K562 (cell line): ENCODE data around the gene CMTR1. TPM values are rescaled to one million over a fixed set of nuclear protein-coding genes. Genes with fewer than 3 reads are reported as not detected.

ENCODE experiments used
- ARID2 ChIP-seq: fragments of 450-650 bp; IDR thresholded peaks from 2 replicates; pipeline ENCODE4 v1.6.1; 2017; ENCODE audit warnings: antibody characterized with exemption, mild to moderate bottlenecking
- ARID4B ChIP-seq: sonication (generic); formaldehyde crosslinking; IDR thresholded peaks from 2 replicates; pipeline ENCODE4 v1.8.0; 2022; ENCODE audit warnings: mild to moderate bottlenecking, missing genetic modification reagents
- CBFA2T3 ChIP-seq: fragments of 450-650 bp; IDR thresholded peaks from 2 replicates; pipeline ENCODE4 v1.6.1; 2017
- CBFB ChIP-seq: sonication (generic); formaldehyde crosslinking; IDR thresholded peaks from 2 replicates; pipeline ENCODE4 v1.4.0; 2020; ENCODE audit warnings: mild to moderate bottlenecking, missing genetic modification reagents
- CC2D1A ChIP-seq: fragments of 450-650 bp; IDR thresholded peaks from 2 replicates; pipeline ENCODE4 v1.6.1; 2017; ENCODE audit warnings: mild to moderate bottlenecking
- CTBP1 ChIP-seq: fragments of 450-650 bp; IDR thresholded peaks from 2 replicates; pipeline ENCODE4 v1.6.1; 2016; ENCODE audit warnings: borderline replicate concordance
- E2F1 ChIP-seq: sonication (generic); formaldehyde crosslinking; IDR thresholded peaks from 2 replicates; pipeline ENCODE4 v1.8.1; 2023; ENCODE audit warnings: mild to moderate bottlenecking, missing genetic modification reagents, moderate library complexity
- E2F3 ChIP-seq: fragments of 250-450 bp; sonication (Bioruptor Pico); IDR thresholded peaks from 2 replicates; pipeline ENCODE4 v1.4.0; 2020; ENCODE audit warnings: mild to moderate bottlenecking
- E2F8 ChIP-seq: fragments of 450-650 bp; IDR thresholded peaks from 2 replicates; pipeline ENCODE4 v1.7.1; 2018; ENCODE audit warnings: mild to moderate bottlenecking, low read depth; ENCODE audit not compliant: partially characterized antibody
- ETV1 ChIP-seq: fragments of 450-650 bp; conservative IDR thresholded peaks from 2 replicates; pipeline ENCODE4 v1.6.1; 2016; ENCODE audit warnings: missing genetic modification characterization, control low read depth, low read depth, missing compliant biosample characterization
- FOXA3 ChIP-seq, 2 experiments: fragments of 450-650 bp in 1 of 2; sonication (generic) in 1 of 2; formaldehyde crosslinking; IDR thresholded peaks in 1 of 2; conservative IDR thresholded peaks in 1 of 2; 2 replicates each; pipeline versions ENCODE4 v1.4.0 to v1.8.0; 2020 to 2022; ENCODE audit warnings: mild to moderate bottlenecking in 2 of 2, missing genetic modification reagents in 1 of 2
- KLF16 ChIP-seq: IDR thresholded peaks from 2 replicates; pipeline ENCODE4 v1.6.1; 2016; ENCODE audit warnings: antibody characterized with exemption
- MED1 ChIP-seq: sonication (generic); formaldehyde crosslinking; IDR thresholded peaks from 2 replicates; pipeline ENCODE4 v1.8.1; 2023; ENCODE audit warnings: missing genetic modification reagents, borderline replicate concordance
- MIER1 ChIP-seq: fragments of 450-650 bp; IDR thresholded peaks from 2 replicates; pipeline ENCODE4 v1.6.1; 2016; ENCODE audit warnings: antibody characterized with exemption, mild to moderate bottlenecking, low read depth
- NONO ChIP-seq, 2 experiments: fragments of 200-400 bp in 1 of 2; fragments of 450-650 bp in 1 of 2; formaldehyde crosslinking in 1 of 2; IDR thresholded peaks; 2 replicates each; pipeline ENCODE4 v1.6.1; 2017; ENCODE audit warnings: low read depth in 2 of 2, mild to moderate bottlenecking in 2 of 2, moderate library complexity in 2 of 2, low read length in 1 of 2
- SAP30 ChIP-seq: fragments of 200-600 bp; sonication (generic); IDR thresholded peaks from 2 replicates; pipeline ENCODE4 v1.6.1; 2012; ENCODE audit warnings: borderline replicate concordance, low read depth, mild to moderate bottlenecking, moderate library complexity, low read length, control low read depth, inconsistent platforms; ENCODE audit not compliant: insufficient read depth, poor library complexity, severe bottlenecking
- SIN3A ChIP-seq, 2 experiments: fragments of 150-350 bp in 1 of 2; IDR thresholded peaks; 2 replicates each; pipeline ENCODE4 v1.6.1; 2011 to 2016; ENCODE audit warnings: borderline replicate concordance in 2 of 2, low read depth in 2 of 2, low read length in 2 of 2, mild to moderate bottlenecking in 2 of 2, moderate library complexity in 2 of 2; ENCODE audit not compliant: control insufficient read depth in 1 of 2
- TCF3 ChIP-seq: sonication (generic); formaldehyde crosslinking; IDR thresholded peaks from 2 replicates; pipeline ENCODE4 v1.4.0; 2020; ENCODE audit warnings: mild to moderate bottlenecking, missing genetic modification reagents
- ZFX ChIP-seq: sonication (generic); formaldehyde crosslinking; IDR thresholded peaks from 2 replicates; pipeline ENCODE4 v1.8.0; 2022; ENCODE audit warnings: mild to moderate bottlenecking, missing genetic modification reagents, moderate library complexity
- polyA plus RNA-seq, 8 experiments: library from polyadenylated mRNA; depleted of rRNA in 4 of 8; stranded (reverse) in 5 of 8; unstranded in 3 of 8; fragments of >200 nt; fragmentation: Nextera tagmentation in 2 of 8; fragmentation: Illumina TruSeq in 1 of 8; extraction: Ambion mirVana in 2 of 8; extraction: Trizol in 1 of 8; gene quantifications; 2 replicates each; pipeline versions ENCODE4 v1.2.1 to v1.2.3, GENCODE V29; 2011 to 2014; ENCODE audit warnings: inconsistent platforms in 1 of 8, missing spikeins in 1 of 8
- total RNA-seq, 7 experiments: library from RNA; depleted of rRNA in 6 of 7; stranded (reverse); fragments of >200 nt in 6 of 7; fragmentation: Illumina TruSeq in 2 of 7; extraction: Trizol in 2 of 7; gene quantifications; 2 replicates each; pipeline versions ENCODE4 v1.2.1 to v1.2.3, GENCODE V29; 2011 to 2021; ENCODE audit warnings: low replicate concordance in 1 of 7

The CMTR1 gene
- total and polyA plus RNA-seq, 9 of the 15 experiments (the other 6 are each of a cell fraction or from before 2014, with no cell fraction given), result 2.9 to 63.5 (median 49.5) TPM

GRCh38 chr6:37432916-37433656 lies at the start of gene CMTR1 (continued):
- TF ChIP-seq NONO (IDR thresholded peaks at IDR 0.05; ENCODE audit: low read depth in 2 of 2, low read length in 1 of 2) (no peak; a peak in 2 of 4 replicates), ZFX (CRISPR knock-in tag) (peak; percentile 90), ETV1 (tag) (no peak), MIER1 (no peak), FOXA3 (CRISPR knock-in tag; conservative IDR thresholded peaks at IDR 0.05 in 1 of 2, IDR thresholded peaks at IDR 0.05 in 1 of 2) (0 out of 4 replicates have a peak, but pooled peaks of 1 of the 2 experiments have one; percentile 6), CBFB (CRISPR knock-in tag) (no peak), TCF3 (CRISPR knock-in tag) (peak; percentile 40; the same call in 1 of the 2 replicates), MED1 (no peak), E2F8 (peak; percentile 89), E2F1 (peak; percentile 87), KLF16 (peak; percentile 3; the same call in 1 of the 2 replicates), ARID4B (CRISPR knock-in tag) (peak; percentile 39), SAP30 (peak; percentile 91), CBFA2T3 (0 out of 2 replicates have a peak, but pooled peaks have one; percentile 4), SIN3A (IDR thresholded peaks at IDR 0.05; ENCODE audit: borderline replicate concordance in 2 of 2, control insufficient read depth in 1 of 2, low read depth in 2 of 2, low read length in 2 of 2) (peak; percentile 92 to 98), ARID2 (no peak), E2F3 (peak; percentile 80), CC2D1A (no peak), CTBP1 (peak; percentile 78; the same call in 1 of the 2 replicates)
